DOHH2 (cell line): Measurements from ENCODE around the gene LENEP.

Experiments used
- H3F3A ChIP-seq: fragments of 200-600 bp; sonication (generic), shearing (Covaris generic); 2 replicates; pipeline ENCODE4 v1.6.0; 2016; ENCODE audit warnings: antibody characterized with exemption, mild to moderate bottlenecking; ENCODE audit not compliant: control insufficient read depth, insufficient read depth
- H3K27ac ChIP-seq: fragments of 200-600 bp; sonication (generic); 2 replicates; pipeline ENCODE4 v1.5.1; 2014; ENCODE audit warnings: low read depth, mild to moderate bottlenecking, low read length, moderate library complexity
- H3K27me3 ChIP-seq: fragments of 200-600 bp; sonication (generic); 2 replicates; pipeline ENCODE4 v1.6.1; 2014; ENCODE audit warnings: mild to moderate bottlenecking, low read length, mixed read lengths; ENCODE audit not compliant: control insufficient read depth
- H3K36me3 ChIP-seq: fragments of 200-600 bp; sonication (generic); 2 replicates; pipeline ENCODE4 v1.6.1; 2014; ENCODE audit warnings: mild to moderate bottlenecking, low read length, moderate library complexity, mixed read lengths; ENCODE audit not compliant: control insufficient read depth
- H3K4me1 ChIP-seq: fragments of 200-600 bp; sonication (generic); 2 replicates; pipeline ENCODE4 v1.6.1; 2014; ENCODE audit warnings: mild to moderate bottlenecking, low read length, mixed read lengths; ENCODE audit not compliant: control insufficient read depth
- H3K4me2 ChIP-seq: fragments of 200-600 bp; sonication (generic); 2 replicates; pipeline ENCODE4 v1.6.0; 2014; ENCODE audit warnings: mild to moderate bottlenecking, low read length, moderate library complexity
- H3K4me3 ChIP-seq: fragments of 200-600 bp; sonication (generic); 2 replicates; pipeline ENCODE4 v1.5.1; 2014; ENCODE audit warnings: mild to moderate bottlenecking, low read length, mixed read lengths
- H3K79me2 ChIP-seq: fragments of 200-600 bp; sonication (generic); 2 replicates; pipeline ENCODE4 v1.6.1; 2014; ENCODE audit warnings: mild to moderate bottlenecking, low read length, mixed read lengths; ENCODE audit not compliant: control insufficient read depth
- H3K9me2 ChIP-seq: fragments of 200-600 bp; sonication (generic); replicated peaks from 2 replicates; pipeline ENCODE4 v1.6.1; 2014; ENCODE audit warnings: mild to moderate bottlenecking, low read length, mixed read lengths; ENCODE audit not compliant: control insufficient read depth
- H3K9me3 ChIP-seq: fragments of 200-600 bp; sonication (generic); 2 replicates; pipeline ENCODE4 v1.6.1; 2014; ENCODE audit warnings: antibody characterized with exemption, low read length, mixed read lengths; ENCODE audit not compliant: control insufficient read depth, insufficient read depth
- H4K20me1 ChIP-seq: fragments of 200-600 bp; sonication (generic); 2 replicates; pipeline ENCODE4 v1.6.0; 2014; ENCODE audit warnings: low read depth, mild to moderate bottlenecking, antibody characterized with exemption, low read length, moderate library complexity; ENCODE audit not compliant: control insufficient read depth, insufficient read depth
- CTCF ChIP-seq: fragments of 200-600 bp; sonication (generic); IDR thresholded peaks from one replicate; pipeline ENCODE4 v1.5.1; 2014; ENCODE audit warnings: antibody characterized with exemption, mild to moderate bottlenecking, low read depth, low read length; ENCODE audit not compliant: poor library complexity, severe bottlenecking
- EZH2phosphoT487 ChIP-seq: fragments of 200-600 bp; sonication (generic); IDR thresholded peaks from 2 replicates; pipeline ENCODE4 v1.6.1; 2017; ENCODE audit warnings: borderline replicate concordance, mild to moderate bottlenecking, antibody characterized with exemption, low read length, moderate library complexity, mixed read lengths

Gene LENEP

GRCh38 chr1:155023627-155024026, 30.2 kb downstream of the LENEP start:
- H3K4me1 ChIP-seq: peaks cover 2% of the 10 kb centered on the region
- H4K20me1 ChIP-seq: no peaks in the 10 kb centered on the region
- no peaks in the 10 kb centered on the region for H3K9me3 ChIP-seq
- no peak overlapping the region for H3K4me2 ChIP-seq
- no peak overlapping the region for H3K27ac ChIP-seq
- no peaks in the 10 kb centered on the region for H3K9me2 ChIP-seq
- H3K27me3 ChIP-seq: peaks cover 13% of the 10 kb centered on the region
- no peaks in the 10 kb centered on the region for H3K79me2 ChIP-seq
- H3K36me3 ChIP-seq: no peaks in the 10 kb centered on the region
- TF ChIP-seq CTCF (no peak), EZH2phosphoT487 (no peak)
- H3K4me3 ChIP-seq: no peak overlapping the region
- no peaks in the 10 kb centered on the region for H3F3A ChIP-seq

- Histone ChIP-seq H3K4me3 (no peak overlapping the region), H3K4me2 (no peak overlapping the region), H3K9me2 (no peaks in the 10 kb centered on the region), H3K79me2 (no peaks in the 10 kb centered on the region), H3K27ac (no peak overlapping the region), H3K27me3 (peaks cover 13% of the 10 kb centered on the region), H3K9me3 (no peaks in the 10 kb centered on the region), H4K20me1 (no peaks in the 10 kb centered on the region), H3K36me3 (no peaks in the 10 kb centered on the region), H3K4me1 (no peaks in the 10 kb centered on the region), H3F3A (no peaks in the 10 kb centered on the region)
- no peak for TF ChIP-seq EZH2phosphoT487
- no peak for TF ChIP-seq CTCF
These were observed 30.9 kb downstream of the LENEP start for GRCh38 chr1:155024315-155024714.

- no peak overlapping the region for H3K4me2 ChIP-seq
- no peaks in the 10 kb centered on the region for H4K20me1 ChIP-seq
- H3K4me1 ChIP-seq: no peaks in the 10 kb centered on the region
- H3K9me2 ChIP-seq: no peaks in the 10 kb centered on the region
- H3F3A ChIP-seq: no peaks in the 10 kb centered on the region
- H3K27ac ChIP-seq: no peak overlapping the region
- H3K79me2 ChIP-seq: no peaks in the 10 kb centered on the region
- no peaks in the 10 kb centered on the region for H3K36me3 ChIP-seq
- H3K9me3 ChIP-seq: no peaks in the 10 kb centered on the region
- no peak for TF ChIP-seq CTCF
- no peak for TF ChIP-seq EZH2phosphoT487
- H3K4me3 ChIP-seq: no peak overlapping the region
- H3K27me3 ChIP-seq: peaks cover 16% of the 10 kb centered on the region
These were observed 32.8 kb downstream of the LENEP start for GRCh38 chr1:155026154-155026553.

- Histone ChIP-seq H3K79me2 (no peaks in the 10 kb centered on the region), H3K27me3 (peaks cover 16% of the 10 kb centered on the region), H3K36me3 (no peaks in the 10 kb centered on the region), H3K9me2 (no peaks in the 10 kb centered on the region), H3K4me2 (no peak overlapping the region), H3K4me1 (no peaks in the 10 kb centered on the region), H3K4me3 (no peak overlapping the region), H4K20me1 (no peaks in the 10 kb centered on the region), H3F3A (no peaks in the 10 kb centered on the region), H3K27ac (no peak overlapping the region), H3K9me3 (no peaks in the 10 kb centered on the region)
- no peak for TF ChIP-seq EZH2phosphoT487
- TF ChIP-seq CTCF: no peak
These were observed 33.2 kb downstream of the LENEP start for GRCh38 chr1:155026588-155026987.
